Stimulated activated naive CD8-positive, alpha-beta T cell treated with anti-CD3 and anti-CD28 coated beads, Interleukin-15, Interleukin-2, amounts not matched to agents 100 ng/mL and 50 ng/mL, for 24 hours (primary cell): ENCODE data around the gene RPL13A.
"Not testable (repeated sequence)": the region's sequence is repeated elsewhere in the genome, so short reads cannot be mapped to it uniquely, and the experiment has no call there.

Source experiments
- H3K27ac Mint-ChIP-seq: one replicate; pipeline ENCODE4 v1.8.0; 2021; ENCODE audit warnings: mild to moderate bottlenecking, mixed read lengths
- H3K27me3 Mint-ChIP-seq: one replicate; pipeline ENCODE4 v1.8.0; 2021; ENCODE audit warnings: mixed read lengths
- H3K36me3 Mint-ChIP-seq: one replicate; pipeline ENCODE4 v1.8.0; 2021; ENCODE audit warnings: low read depth, mixed read lengths
- H3K4me1 Mint-ChIP-seq: one replicate; pipeline ENCODE4 v1.8.0; 2021; ENCODE audit warnings: low read depth, mixed read lengths
- H3K4me3 Mint-ChIP-seq: one replicate; pipeline ENCODE4 v1.8.0; 2021; ENCODE audit warnings: mild to moderate bottlenecking, mixed read lengths
- H3K9me3 Mint-ChIP-seq: one replicate; pipeline ENCODE4 v1.8.0; 2021; ENCODE audit warnings: mixed read lengths

The RPL13A gene

DNA sequence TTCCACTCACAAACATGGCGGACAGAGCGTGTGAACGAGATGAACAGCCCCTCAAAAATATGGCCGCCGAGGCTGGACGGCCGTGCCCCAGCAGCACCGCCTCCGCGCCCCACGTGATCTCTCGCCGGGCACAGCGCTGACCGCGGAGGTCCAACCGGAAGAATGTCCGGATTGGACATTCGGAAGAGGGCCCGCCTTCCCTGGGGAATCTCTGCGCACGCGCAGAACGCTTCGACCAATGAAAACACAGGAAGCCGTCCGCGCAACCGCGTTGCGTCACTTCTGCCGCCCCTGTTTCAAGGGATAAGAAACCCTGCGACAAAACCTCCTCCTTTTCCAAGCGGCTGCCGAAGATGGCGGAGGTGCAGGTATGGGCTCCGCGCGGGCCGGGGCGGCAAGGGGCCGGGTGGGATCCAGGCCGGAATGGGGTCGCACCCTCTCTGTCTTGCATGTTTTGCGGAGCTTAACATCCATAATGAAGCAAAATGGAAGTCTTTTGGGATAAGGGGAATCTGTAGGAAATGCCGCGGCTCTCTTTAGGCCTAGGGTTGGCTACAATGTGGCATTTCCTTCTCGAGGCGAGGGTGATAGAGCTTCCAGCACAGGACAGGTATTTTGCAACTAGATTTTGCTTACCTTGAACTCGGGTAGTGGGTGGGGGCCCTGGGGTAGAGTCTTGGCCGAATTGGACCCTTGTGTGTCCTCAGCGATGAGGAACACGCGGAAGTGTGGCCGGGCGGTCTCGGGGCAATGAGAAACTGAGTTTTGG lies at the start of gene RPL13A:
TSS of gene RPL13A (plus strand) at position 332 of the 769 bp plus-strand sequence. CDS start at position 354, 22 bp downstream.
- Mint-ChIP-seq H3K27me3 (peaks cover 6% of the 10 kb centered on the region), H3K9me3 (no peaks in the 10 kb centered on the region), H3K4me3 (peak within 1 kb of the TSS; percentile 100), H3K4me1 (peaks cover 57% of the 10 kb centered on the region), H3K36me3 (peaks cover 69% of the 10 kb centered on the region), H3K27ac (peak within 1 kb of the TSS; percentile 100)

DNA sequence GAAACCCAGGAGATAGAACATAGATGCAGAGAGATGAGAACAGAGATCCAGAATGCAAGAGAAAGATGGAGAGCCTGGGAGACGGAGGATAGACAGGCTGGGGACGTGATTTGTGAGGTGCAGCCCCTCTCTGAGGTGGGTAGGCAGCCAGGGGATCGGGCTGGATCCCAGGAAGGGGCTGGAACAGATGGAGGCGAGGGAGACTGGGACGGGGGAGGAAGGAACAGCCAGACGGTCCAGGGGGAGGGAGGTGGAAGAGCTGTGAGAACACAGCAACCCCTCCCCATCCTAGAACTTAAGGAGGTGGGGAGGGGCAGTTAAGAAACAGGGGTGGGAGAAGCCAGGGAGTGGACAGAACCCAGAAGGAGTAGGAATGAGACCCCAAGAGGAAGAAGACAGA lies 49.1 kb upstream of the RPL13A start:
- Mint-ChIP-seq H3K36me3 (peaks cover 5% of the 10 kb centered on the region), H3K27me3 (peaks cover 87% of the 10 kb centered on the region), H3K27ac (no peak overlapping the region), H3K4me3 (no peak overlapping the region), H3K4me1 (peaks cover 42% of the 10 kb centered on the region), H3K9me3 (no peaks in the 10 kb centered on the region)

DNA sequence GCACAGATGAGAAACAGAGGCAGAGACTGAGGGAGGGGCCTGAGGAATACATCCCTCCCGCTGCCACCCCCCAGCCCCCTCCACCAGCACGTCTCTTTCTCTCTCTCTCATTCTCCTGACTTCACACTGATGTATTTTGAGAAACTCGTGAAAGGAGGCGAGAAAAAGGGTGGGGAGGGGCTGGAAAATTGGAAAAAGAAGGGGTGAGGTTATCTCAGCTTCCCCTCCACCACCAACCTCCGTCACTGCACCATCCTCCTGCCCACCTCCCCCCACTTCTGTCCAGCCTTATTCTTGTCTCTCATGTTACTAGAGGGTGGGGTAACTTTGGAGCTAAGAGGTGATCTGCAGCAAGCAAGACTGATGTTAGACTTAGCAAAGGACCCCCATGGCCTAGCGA lies 47.6 kb upstream of the RPL13A start:
- H3K27me3 Mint-ChIP-seq, result peaks cover 74% of the 10 kb centered on the region
- H3K4me1 Mint-ChIP-seq, result peaks cover 45% of the 10 kb centered on the region
- H3K27ac Mint-ChIP-seq, result no peak overlapping the region
- H3K9me3 Mint-ChIP-seq, result no peaks in the 10 kb centered on the region
- no peak overlapping the region for H3K4me3 Mint-ChIP-seq
- H3K36me3 Mint-ChIP-seq, result peaks cover 5% of the 10 kb centered on the region

DNA sequence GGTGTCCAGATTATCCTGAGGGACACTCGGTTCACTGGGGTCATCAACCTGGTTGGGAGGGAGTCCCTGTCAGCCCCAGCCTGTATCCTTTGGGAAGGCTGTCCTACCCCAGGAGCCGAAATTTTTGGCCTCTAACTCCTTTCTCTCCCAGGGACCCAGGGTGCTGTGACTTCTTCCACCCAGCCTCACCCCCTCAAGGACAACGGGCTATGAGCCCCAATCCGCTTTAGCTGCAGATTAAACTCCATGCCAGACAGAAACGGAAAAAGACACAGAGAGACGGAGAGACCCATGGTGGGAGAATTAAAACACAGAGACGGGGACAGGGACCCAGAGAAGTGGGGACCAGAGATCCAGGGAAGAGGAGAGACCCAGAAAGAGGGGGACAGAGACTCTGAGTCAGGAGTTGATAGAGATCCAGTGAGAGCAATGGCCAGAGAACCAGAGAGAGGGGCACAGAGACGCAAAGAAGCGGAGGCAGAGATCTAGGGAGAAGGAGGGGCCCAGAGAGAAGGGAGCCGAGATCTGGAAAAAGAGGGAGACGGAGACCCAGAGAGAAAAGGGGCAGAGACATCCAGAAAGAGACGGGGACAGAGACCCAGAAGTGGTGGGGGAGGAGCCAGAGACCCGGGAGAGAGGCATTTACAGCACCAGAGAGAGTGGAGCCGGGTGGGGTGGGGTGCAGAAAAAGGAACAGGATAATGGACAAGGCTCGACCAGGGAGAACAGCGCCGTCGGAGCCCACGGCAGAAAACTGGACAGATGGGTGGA lies 46.8 kb upstream of the RPL13A start:
- peak overlapping the region; percentile 34 for H3K27ac Mint-ChIP-seq
- H3K27me3 Mint-ChIP-seq, result peaks cover 66% of the 10 kb centered on the region
- peaks cover 5% of the 10 kb centered on the region for H3K36me3 Mint-ChIP-seq
- H3K4me3 Mint-ChIP-seq, result peak overlapping the region; percentile 57
- H3K9me3 Mint-ChIP-seq, result no peaks in the 10 kb centered on the region
- H3K4me1 Mint-ChIP-seq, result peaks cover 44% of the 10 kb centered on the region

DNA sequence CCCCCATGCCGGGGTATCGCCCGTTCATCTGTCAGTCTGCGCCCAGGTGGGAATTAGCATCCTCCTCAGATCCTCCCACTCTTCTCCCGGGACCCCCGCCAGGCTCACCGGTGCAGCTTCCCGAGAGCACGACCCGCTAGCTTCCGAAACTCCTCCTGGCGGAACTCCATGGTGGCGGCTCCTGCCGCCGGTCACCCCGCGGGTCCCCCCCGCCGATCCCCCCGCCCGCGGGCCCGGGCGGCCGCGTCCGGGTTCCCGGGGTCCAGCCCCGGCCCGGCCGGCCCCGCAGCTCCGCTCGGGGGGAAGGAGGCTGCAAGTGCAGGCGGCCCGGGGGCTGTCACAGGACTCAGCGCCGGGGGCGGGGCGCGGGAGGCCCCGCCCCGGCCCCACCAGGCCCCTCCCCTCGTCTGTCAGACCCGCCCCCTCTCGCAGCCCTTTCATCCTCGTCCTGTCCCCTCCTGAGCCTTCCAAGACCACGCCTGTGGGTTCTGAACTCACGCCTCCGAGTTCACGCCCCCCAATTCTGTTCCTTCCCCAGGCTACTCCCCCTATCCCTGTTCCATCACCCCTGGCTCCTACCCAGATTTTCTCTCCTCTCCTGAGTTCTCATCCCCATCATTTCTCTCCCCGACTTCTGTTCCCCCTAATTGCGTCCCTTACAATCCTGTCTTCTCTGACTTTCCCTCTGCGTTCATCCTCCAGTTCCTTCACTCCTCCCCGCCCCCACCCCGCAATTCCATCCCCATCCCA lies 46.0 kb upstream of the RPL13A start, which contains the start of gene SLC17A7:
TSS of gene SLC17A7 (minus strand) at position 318 of the 750 bp plus-strand sequence. CDS start at position 170, 148 bp downstream.
- Mint-ChIP-seq H3K9me3 (no peaks in the 10 kb centered on the region), H3K36me3 (peaks cover 5% of the 10 kb centered on the region), H3K27me3 (peaks cover 59% of the 10 kb centered on the region), H3K4me3 (peak within 1 kb of the TSS; percentile 76), H3K4me1 (peaks cover 38% of the 10 kb centered on the region), H3K27ac (peak within 1 kb of the TSS; percentile 34)

DNA sequence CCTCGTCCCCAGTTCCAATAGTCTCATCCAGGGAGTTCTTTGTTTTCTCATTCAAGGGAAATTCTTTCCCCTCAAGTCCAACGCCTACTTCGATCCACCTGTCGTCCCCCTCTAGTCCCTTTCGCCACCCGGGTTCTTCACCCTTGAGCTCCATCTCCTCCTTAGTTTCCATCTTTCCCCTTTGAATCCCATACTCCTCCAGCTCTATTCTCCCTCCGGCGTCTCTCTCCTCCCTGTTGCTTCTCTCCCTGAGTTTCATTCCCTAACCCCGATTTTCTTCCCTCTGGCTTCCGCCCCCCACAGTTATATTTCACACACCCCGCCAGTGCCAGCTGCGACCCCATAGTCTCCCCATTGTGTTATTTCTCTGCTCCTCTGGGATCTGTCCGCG lies 45.5 kb upstream of the RPL13A start:
- no peaks in the 10 kb centered on the region for H3K9me3 Mint-ChIP-seq
- H3K4me1 Mint-ChIP-seq, result peaks cover 32% of the 10 kb centered on the region
- H3K36me3 Mint-ChIP-seq, result peaks cover 11% of the 10 kb centered on the region
- no peak overlapping the region for H3K27ac Mint-ChIP-seq
- peak overlapping the region; percentile 76 for H3K4me3 Mint-ChIP-seq
- H3K27me3 Mint-ChIP-seq, result peaks cover 55% of the 10 kb centered on the region

DNA sequence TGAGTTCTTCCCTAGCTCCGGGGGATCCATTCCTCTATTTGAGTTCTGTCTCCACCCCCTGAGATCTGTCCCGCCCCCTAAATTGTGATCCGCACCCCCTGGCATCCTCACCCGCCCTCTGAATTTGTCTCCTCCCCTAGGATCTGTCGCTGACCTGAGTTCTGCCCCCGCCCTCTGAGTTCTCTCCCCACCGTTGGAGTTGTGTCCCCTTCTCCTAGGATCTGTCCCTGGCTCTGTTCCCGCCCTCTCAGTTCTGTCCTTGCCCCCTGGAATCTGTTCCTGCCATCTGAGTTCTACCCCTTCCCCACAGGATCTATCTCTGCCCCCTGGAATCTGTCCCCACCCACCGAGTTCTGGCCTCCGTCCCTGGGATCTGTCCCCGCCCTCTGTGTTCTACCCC lies 45.1 kb upstream of the RPL13A start:
- Mint-ChIP-seq H3K27ac (no peak overlapping the region), H3K27me3 (peaks cover 51% of the 10 kb centered on the region), H3K4me1 (peaks cover 31% of the 10 kb centered on the region), H3K9me3 (no peaks in the 10 kb centered on the region), H3K36me3 (peaks cover 12% of the 10 kb centered on the region), H3K4me3 (peak overlapping the region; percentile 76)

DNA sequence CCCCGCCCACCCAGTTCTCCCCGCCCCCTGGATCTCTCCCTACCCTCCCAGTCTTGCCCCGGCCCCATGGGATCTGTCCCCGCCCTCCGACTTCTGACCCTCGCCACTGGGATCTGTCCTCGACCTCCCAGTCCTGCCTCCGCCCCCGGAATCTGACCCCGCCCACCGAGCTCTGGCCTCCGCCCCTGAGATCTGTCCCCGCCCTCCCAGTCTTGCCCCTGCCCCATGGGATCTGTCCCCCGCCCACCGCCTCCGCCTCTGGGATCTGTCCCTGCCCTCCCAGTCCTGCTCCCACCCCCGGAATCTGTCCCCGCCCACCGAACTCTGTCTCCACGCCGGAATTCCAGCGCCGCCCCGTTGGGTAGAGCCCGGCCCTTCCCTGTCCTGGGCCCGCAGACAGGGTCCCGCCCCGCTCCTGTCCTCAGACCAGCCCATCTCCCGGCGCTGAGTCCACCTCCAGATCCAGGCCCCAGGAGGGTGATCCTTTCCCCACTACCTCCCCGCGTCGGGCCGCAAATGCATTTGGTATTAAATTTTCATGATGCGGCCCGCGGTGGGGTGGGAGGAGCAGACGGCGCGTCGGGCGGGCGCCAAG lies 44.5 kb upstream of the RPL13A start:
- Mint-ChIP-seq H3K27me3 (peaks cover 46% of the 10 kb centered on the region), H3K4me1 (peaks cover 31% of the 10 kb centered on the region), H3K36me3 (peaks cover 12% of the 10 kb centered on the region), H3K9me3 (no peaks in the 10 kb centered on the region), H3K27ac (peak overlapping the region; percentile 88), H3K4me3 (peak overlapping the region; percentile 76)

DNA sequence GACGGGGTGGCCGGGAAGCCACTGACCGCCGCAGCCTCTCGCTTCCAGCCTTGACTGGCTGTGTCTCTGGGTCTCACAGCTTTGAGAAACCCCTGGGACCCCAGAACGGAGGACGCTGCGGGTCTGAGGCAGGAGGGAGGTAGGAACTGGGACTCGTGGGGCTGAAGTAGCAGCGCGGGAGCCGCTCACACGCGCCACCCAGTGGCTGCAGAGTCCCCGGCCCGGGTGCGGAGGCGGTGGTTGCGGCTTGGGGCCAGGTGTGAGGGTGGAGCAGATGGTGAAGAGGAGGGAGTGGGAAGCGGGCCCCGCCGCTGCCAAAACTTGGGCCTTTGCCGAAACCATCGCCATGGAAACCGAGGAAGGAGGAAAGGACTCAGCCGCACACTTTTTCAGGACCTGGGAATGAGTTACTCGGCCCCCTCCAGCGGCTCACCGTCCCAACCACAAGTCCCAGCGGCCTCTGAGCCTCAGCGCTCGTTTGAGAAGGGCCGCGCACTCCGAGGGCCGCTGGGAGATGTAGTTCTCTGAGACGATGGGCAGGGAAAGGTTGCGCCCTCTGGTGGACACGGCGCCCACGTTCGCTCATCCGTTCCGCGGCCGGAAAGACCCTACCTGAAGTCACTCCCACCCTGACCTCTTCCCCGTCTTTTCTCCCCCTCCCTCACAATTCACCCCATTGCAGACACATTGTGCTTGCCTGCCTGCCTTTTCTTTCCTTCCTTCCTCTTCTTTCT lies 43.9 kb upstream of the RPL13A start:
- Mint-ChIP-seq H3K4me3 (peak overlapping the region; percentile 76), H3K4me1 (peaks cover 36% of the 10 kb centered on the region), H3K27ac (peak overlapping the region; percentile 88), H3K36me3 (peaks cover 18% of the 10 kb centered on the region), H3K9me3 (no peaks in the 10 kb centered on the region), H3K27me3 (peaks cover 39% of the 10 kb centered on the region)

DNA sequence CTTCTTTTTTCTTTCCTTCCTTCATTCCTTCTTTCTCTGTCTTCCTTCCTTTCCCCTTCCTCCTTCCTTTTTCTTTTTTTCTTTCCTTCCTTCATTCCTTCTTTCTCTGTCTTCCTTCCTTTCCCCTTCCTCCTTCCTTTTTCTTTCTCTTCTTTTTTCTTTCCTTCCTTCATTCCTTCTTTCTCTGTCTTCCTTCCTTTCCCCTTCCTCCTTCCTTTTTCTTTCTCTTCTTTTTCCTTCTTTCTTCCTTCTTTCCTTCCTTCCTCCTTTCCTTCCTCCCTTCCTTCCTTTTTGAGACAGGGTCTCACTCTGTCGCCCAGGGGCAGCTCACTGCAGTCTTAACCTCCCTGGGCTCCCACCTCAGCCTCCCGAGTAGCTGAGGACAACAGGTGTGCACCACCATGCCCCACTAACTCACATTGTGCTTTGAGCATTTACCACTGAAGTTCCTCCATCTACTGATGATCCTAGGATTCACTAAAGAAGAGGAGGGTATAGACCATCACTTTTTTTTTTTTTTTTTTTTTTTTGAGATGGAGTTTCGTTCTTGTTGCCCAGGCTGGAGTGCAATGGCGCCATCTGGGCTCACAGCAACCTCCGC lies 43.2 kb upstream of the RPL13A start:
- peak overlapping the region; percentile 76 for H3K4me3 Mint-ChIP-seq
- peaks cover 38% of the 10 kb centered on the region for H3K4me1 Mint-ChIP-seq
- peaks cover 24% of the 10 kb centered on the region for H3K36me3 Mint-ChIP-seq
- peak overlapping the region; percentile 74 for H3K27ac Mint-ChIP-seq
- H3K9me3 Mint-ChIP-seq, result not testable (repeated sequence)
- peaks cover 33% of the 10 kb centered on the region for H3K27me3 Mint-ChIP-seq

DNA sequence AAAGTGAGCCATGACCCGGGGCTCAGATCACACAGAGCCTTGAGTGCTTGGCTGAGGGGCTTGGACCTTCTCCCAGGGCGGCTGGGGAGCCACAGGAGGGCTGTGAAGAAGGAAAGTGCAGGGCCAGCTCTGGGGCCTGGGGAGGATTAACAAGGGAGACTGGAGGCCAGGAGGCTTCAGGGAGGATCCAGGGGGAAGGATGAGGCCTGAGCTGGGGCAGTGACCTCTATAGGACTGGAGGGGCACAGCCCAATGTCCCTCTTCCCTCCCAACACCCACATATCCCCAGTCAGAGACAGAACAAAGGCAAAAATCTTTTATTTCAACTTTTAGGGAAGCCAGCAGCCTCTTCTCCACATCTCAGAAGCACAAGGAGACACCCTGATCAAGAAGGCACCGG lies 41.4 kb upstream of the RPL13A start:
- Mint-ChIP-seq H3K4me3 (no peak overlapping the region), H3K4me1 (peaks cover 42% of the 10 kb centered on the region)

DNA sequence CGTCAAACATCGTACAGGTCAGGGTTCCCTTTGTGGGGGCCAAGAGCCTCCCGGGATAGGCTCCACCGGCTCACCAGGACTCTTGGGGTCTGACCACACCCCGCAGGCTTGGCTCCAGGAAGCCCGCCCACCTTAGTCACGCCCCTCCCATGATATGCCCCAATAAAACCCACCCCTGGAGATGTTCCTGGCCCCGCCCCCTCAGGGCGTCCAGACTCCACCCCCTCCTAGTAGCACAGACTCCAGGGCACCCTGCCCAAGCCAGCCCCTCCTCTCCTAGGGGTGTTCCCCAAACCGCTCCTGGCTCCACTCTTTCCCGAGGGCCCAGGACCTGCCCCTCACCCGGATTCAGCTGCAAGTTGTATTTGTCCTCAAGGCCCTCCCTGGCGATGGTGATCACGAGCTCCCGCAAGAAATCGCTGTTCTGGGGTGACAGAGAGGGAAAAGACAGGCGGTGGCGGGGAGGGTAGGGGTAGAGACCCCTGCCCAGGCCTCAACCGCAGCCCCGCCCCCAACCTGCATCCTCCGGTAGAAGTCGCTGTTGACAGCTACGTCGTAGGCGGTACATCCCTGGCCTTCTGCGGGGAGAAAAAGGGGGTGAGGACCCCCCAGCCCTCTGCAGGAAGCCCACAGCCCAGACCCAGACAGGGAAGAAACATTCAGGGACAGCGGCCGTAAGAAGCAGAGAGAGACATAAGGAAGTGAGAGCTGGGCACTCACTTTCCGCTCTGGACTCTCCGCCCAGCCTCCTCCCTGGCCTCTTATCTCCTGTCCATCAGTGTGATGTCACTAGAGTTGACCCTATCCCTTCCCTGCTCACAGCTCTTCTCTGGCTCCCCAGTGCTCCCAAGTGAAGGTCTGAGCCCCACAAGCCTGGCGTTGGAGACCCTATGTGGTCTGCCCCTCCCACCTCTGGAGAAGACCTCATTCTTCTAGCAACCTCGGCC lies 39.6 kb upstream of the RPL13A start:
- H3K4me1 Mint-ChIP-seq, result peaks cover 41% of the 10 kb centered on the region
- H3K27me3 Mint-ChIP-seq, result no peaks in the 10 kb centered on the region
- peak overlapping the region; percentile 28 for H3K27ac Mint-ChIP-seq
- H3K9me3 Mint-ChIP-seq, result no peaks in the 10 kb centered on the region
- H3K36me3 Mint-ChIP-seq, result peaks cover 38% of the 10 kb centered on the region
- no peak overlapping the region for H3K4me3 Mint-ChIP-seq

More for the DNA sequence above, 41.4 kb upstream of the RPL13A start:
- Mint-ChIP-seq H3K27me3 (peaks cover 15% of the 10 kb centered on the region), H3K9me3 (no peaks in the 10 kb centered on the region), H3K36me3 (peaks cover 33% of the 10 kb centered on the region), H3K27ac (no peak overlapping the region)

DNA sequence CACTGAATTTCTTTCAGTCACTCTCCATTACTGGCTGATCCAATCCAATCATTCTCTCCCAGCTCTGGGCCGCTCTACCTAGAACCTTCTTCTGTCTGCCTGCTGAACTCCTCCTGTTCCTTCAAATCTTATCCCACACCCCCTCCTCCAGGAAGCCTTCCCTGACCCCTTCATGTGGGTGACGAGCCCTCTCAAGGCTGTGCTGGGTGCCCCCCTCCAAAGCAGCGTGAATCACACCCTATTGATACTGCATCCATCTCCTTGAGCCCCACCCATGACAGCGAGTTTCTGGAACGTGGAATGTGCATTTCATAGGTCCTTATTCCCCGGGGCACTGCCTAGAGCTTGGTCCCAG lies 39.0 kb upstream of the RPL13A start:
- Mint-ChIP-seq H3K36me3 (peaks cover 38% of the 10 kb centered on the region), H3K27me3 (no peaks in the 10 kb centered on the region), H3K27ac (peak overlapping the region; percentile 28), H3K9me3 (no peaks in the 10 kb centered on the region), H3K4me3 (peak overlapping the region; percentile 52), H3K4me1 (peaks cover 47% of the 10 kb centered on the region)
